HepG2 (cell line): Measurements from ENCODE around the gene CHFR. TPM values are rescaled to one million over a fixed set of nuclear protein-coding genes. Genes with fewer than 3 reads are reported as not detected.

ENCODE experiments used
- ERF ChIP-seq: IDR thresholded peaks from 2 replicates; pipeline ENCODE4 v1.6.1; 2018; ENCODE audit warnings: missing biosample characterization, missing genetic modification reagents
- IRF2 ChIP-seq: IDR thresholded peaks from 2 replicates; pipeline ENCODE4 v1.6.1; 2018; ENCODE audit warnings: missing genetic modification reagents, missing compliant biosample characterization
- POGZ ChIP-seq: sonication (generic); formaldehyde crosslinking; IDR thresholded peaks from 2 replicates; pipeline ENCODE4 v1.4.0; 2020; ENCODE audit warnings: mild to moderate bottlenecking, missing genetic modification reagents
- SOX13 ChIP-seq, 3 experiments: fragments of 450-650 bp in 1 of 3; sonication (generic) in 1 of 3; formaldehyde crosslinking in 1 of 3; IDR thresholded peaks in 2 of 3; conservative IDR thresholded peaks in 1 of 3; 2 replicates each; pipeline versions ENCODE4 v1.5.0 to v1.6.1; 2016 to 2020; ENCODE audit warnings: antibody characterized with exemption in 1 of 3, mild to moderate bottlenecking in 1 of 3, missing compliant biosample characterization in 1 of 3, missing genetic modification reagents in 1 of 3, moderate library complexity in 1 of 3
- TBL1XR1 ChIP-seq: fragments of 150-350 bp; IDR thresholded peaks from 2 replicates; pipeline ENCODE4 v1.6.1; 2014; ENCODE audit warnings: borderline replicate concordance, low read length; ENCODE audit not compliant: partially characterized antibody
- ZBTB20 ChIP-seq: sonication (generic); formaldehyde crosslinking; IDR thresholded peaks from 2 replicates; pipeline ENCODE4 v1.8.1; 2023; ENCODE audit warnings: missing genetic modification reagents, low read depth, mild to moderate bottlenecking, borderline replicate concordance
- ZNF543 ChIP-seq: sonication (generic); formaldehyde crosslinking; IDR thresholded peaks from 2 replicates; pipeline ENCODE4 v1.4.0; 2020; ENCODE audit warnings: mild to moderate bottlenecking, missing genetic modification reagents
- ZNF747 ChIP-seq: sonication (generic); formaldehyde crosslinking; IDR thresholded peaks from 2 replicates; pipeline ENCODE4 v1.8.1; 2023; ENCODE audit warnings: missing genetic modification reagents, mild to moderate bottlenecking, borderline replicate concordance
- polyA plus RNA-seq, 8 experiments: library from polyadenylated mRNA; depleted of rRNA in 3 of 8; stranded (reverse) in 7 of 8; unstranded in 1 of 8; fragments of >200 nt; fragmentation: Illumina TruSeq in 4 of 8; extraction: Trizol in 4 of 8; gene quantifications; 2 replicates each; pipeline versions ENCODE4 v1.2.1 to v1.2.3, GENCODE V29; 2011 to 2016; ENCODE audit warnings: low read depth in 4 of 8, missing spikeins in 1 of 8, mixed read lengths in 1 of 8; ENCODE audit not compliant: insufficient read depth in 1 of 8
- total RNA-seq, 5 experiments: library from RNA; depleted of rRNA; stranded (reverse); fragments of >200 nt; fragmentation: Illumina TruSeq; extraction: Trizol; gene quantifications; 2 replicates each; pipeline ENCODE4 v1.2.3, GENCODE V29; 2016; ENCODE audit warnings: low read depth in 1 of 5
- TF ChIP-seq, protein P1 (sequence below): sonication (generic); formaldehyde crosslinking; IDR thresholded peaks from 2 replicates; pipeline ENCODE4 v1.5.1; 2020; ENCODE audit warnings: mild to moderate bottlenecking, missing genetic modification reagents, moderate library complexity

Gene CHFR
- total and polyA plus RNA-seq, 2 of the 13 experiments (the other 11 are each of a cell fraction or from before 2014, with no cell fraction given) = 21.4 to 21.5 TPM

GRCh38 chr12:132840536-132840935 is 46.9 kb downstream of the CHFR start (continued):
- TF ChIP-seq, protein P1, sequence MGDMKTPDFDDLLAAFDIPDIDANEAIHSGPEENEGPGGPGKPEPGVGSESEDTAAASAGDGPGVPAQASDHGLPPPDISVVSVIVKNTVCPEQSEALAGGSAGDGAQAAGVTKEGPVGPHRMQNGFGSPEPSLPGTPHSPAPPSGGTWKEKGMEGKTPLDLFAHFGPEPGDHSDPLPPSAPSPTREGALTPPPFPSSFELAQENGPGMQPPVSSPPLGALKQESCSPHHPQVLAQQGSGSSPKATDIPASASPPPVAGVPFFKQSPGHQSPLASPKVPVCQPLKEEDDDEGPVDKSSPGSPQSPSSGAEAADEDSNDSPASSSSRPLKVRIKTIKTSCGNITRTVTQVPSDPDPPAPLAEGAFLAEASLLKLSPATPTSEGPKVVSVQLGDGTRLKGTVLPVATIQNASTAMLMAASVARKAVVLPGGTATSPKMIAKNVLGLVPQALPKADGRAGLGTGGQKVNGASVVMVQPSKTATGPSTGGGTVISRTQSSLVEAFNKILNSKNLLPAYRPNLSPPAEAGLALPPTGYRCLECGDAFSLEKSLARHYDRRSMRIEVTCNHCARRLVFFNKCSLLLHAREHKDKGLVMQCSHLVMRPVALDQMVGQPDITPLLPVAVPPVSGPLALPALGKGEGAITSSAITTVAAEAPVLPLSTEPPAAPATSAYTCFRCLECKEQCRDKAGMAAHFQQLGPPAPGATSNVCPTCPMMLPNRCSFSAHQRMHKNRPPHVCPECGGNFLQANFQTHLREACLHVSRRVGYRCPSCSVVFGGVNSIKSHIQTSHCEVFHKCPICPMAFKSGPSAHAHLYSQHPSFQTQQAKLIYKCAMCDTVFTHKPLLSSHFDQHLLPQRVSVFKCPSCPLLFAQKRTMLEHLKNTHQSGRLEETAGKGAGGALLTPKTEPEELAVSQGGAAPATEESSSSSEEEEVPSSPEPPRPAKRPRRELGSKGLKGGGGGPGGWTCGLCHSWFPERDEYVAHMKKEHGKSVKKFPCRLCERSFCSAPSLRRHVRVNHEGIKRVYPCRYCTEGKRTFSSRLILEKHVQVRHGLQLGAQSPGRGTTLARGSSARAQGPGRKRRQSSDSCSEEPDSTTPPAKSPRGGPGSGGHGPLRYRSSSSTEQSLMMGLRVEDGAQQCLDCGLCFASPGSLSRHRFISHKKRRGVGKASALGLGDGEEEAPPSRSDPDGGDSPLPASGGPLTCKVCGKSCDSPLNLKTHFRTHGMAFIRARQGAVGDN (CRISPR knock-in tag) = no peak
- TF ChIP-seq POGZ (CRISPR knock-in tag) (no peak), SOX13 (IDR thresholded peaks at IDR 0.05) (no peak), SOX13 (CRISPR knock-in tag; conservative IDR thresholded peaks at IDR 0.05 in 1 of 2, IDR thresholded peaks at IDR 0.05 in 1 of 2) (no peak), ZBTB20 (CRISPR knock-in tag) (no peak), ZNF747 (CRISPR knock-in tag) (no peak), TBL1XR1 (no peak), ZNF543 (no peak), IRF2 (CRISPR knock-in tag) (no peak), ERF (CRISPR knock-in tag) (no peak)
